Neural progenitor cell (in vitro differentiated cells): ENCODE measurements around the gene IPO9. TPM values are rescaled to one million over a fixed set of nuclear protein-coding genes. Genes with fewer than 3 reads are reported as not detected.

Experiments
- DNase-seq: peaks from one replicate; pipeline ENCODE4 v3.0.0-alpha.2; 2016; ENCODE audit warnings: low spot score
- H2AFZ ChIP-seq: fragments of 200-600 bp; sonication (generic); replicated peaks from 2 replicates; pipeline ENCODE4 v1.6.1; 2016; ENCODE audit warnings: antibody characterized with exemption
- H3F3A ChIP-seq: fragments of 200-600 bp; sonication (generic); 2 replicates; pipeline ENCODE4 v1.6.1; 2016; ENCODE audit warnings: antibody characterized with exemption, low read depth
- H3K27ac ChIP-seq: fragments of 200-600 bp; sonication (generic); 2 replicates; pipeline ENCODE4 v1.5.1; 2016; ENCODE audit warnings: mild to moderate bottlenecking
- H3K27me3 ChIP-seq: fragments of 200-600 bp; sonication (generic); 2 replicates; pipeline ENCODE4 v1.6.1; 2016; ENCODE audit warnings: mild to moderate bottlenecking, moderate library complexity
- H3K36me3 ChIP-seq: fragments of 200-600 bp; sonication (generic); 2 replicates; pipeline ENCODE4 v1.5.1; 2016
- H3K4me1 ChIP-seq: fragments of 200-600 bp; sonication (generic); 2 replicates; pipeline ENCODE4 v1.6.1; 2016; ENCODE audit warnings: mixed run types
- H3K4me2 ChIP-seq: fragments of 200-600 bp; sonication (generic); 2 replicates; pipeline ENCODE4 v1.6.1; 2016
- H3K4me3 ChIP-seq: fragments of 200-600 bp; sonication (generic); 2 replicates; pipeline ENCODE4 v1.5.1; 2016
- H3K79me2 ChIP-seq: fragments of 200-600 bp; sonication (generic); 2 replicates; pipeline ENCODE4 v1.6.1; 2016; ENCODE audit warnings: low read depth
- H3K9ac ChIP-seq: fragments of 200-600 bp; sonication (generic); 2 replicates; pipeline ENCODE4 v1.6.1; 2016
- H3K9me3 ChIP-seq: fragments of 200-600 bp; sonication (generic); 2 replicates; pipeline ENCODE4 v1.5.1; 2016; ENCODE audit warnings: low read depth
- H4K20me1 ChIP-seq: fragments of 200-600 bp; sonication (generic); 2 replicates; pipeline ENCODE4 v1.6.1; 2016; ENCODE audit warnings: low read depth
- H3K27ac Mint-ChIP-seq: 3 replicates; pipeline ENCODE4 v1.8.0; 2021; ENCODE audit warnings: mixed read lengths
- H3K27me3 Mint-ChIP-seq: 2 replicates; pipeline ENCODE4 v1.8.0; 2022; ENCODE audit warnings: low read depth, mild to moderate bottlenecking, inconsistent platforms, moderate library complexity, mixed read lengths; ENCODE audit not compliant: insufficient read depth
- H3K36me3 Mint-ChIP-seq: 3 replicates; pipeline ENCODE4 v1.8.0; 2021; ENCODE audit warnings: mixed read lengths
- H3K4me1 Mint-ChIP-seq: 3 replicates; pipeline ENCODE4 v1.8.0; 2021; ENCODE audit warnings: mixed read lengths
- H3K4me3 Mint-ChIP-seq: 3 replicates; pipeline ENCODE4 v1.8.0; 2021; ENCODE audit warnings: mild to moderate bottlenecking, moderate library complexity, mixed read lengths
- H3K9me3 Mint-ChIP-seq: 3 replicates; pipeline ENCODE4 v1.8.0; 2020; ENCODE audit warnings: mixed read lengths
- CTCF ChIP-seq: fragments of 200-600 bp; sonication (generic); IDR thresholded peaks from 2 replicates; pipeline ENCODE4 v1.5.1; 2017; ENCODE audit warnings: antibody characterized with exemption, mild to moderate bottlenecking
- EZH2 ChIP-seq: fragments of 200-600 bp; sonication (generic); IDR thresholded peaks from 2 replicates; pipeline ENCODE4 v1.6.1; 2017; ENCODE audit warnings: antibody characterized with exemption, mild to moderate bottlenecking, moderate library complexity
- EZH2phosphoT487 ChIP-seq: fragments of 200-600 bp; sonication (generic); IDR thresholded peaks from 2 replicates; pipeline ENCODE4 v1.6.1; 2017; ENCODE audit warnings: antibody characterized with exemption
- total RNA-seq: library from RNA; depleted of rRNA; stranded (reverse); fragments of >200 nt; gene quantifications from 2 replicates; pipeline ENCODE4 v1.2.3, GENCODE V29; 2015; ENCODE audit warnings: low replicate concordance

Gene IPO9
- total RNA-seq, 1 donor from 2014 or later = 63.2 TPM

GRCh38 chr1:201826830-201827229 is 2.1 kb upstream of the IPO9 start:
- DNase-seq = peak; percentile 53

GRCh38 chr1:201827321-201828216 is 1.4 kb upstream of the IPO9 start:
- H3K4me2 ChIP-seq = peak overlapping the region; percentile 44
- H3K4me1 Mint-ChIP-seq = peaks cover 42% of the 10 kb centered on the region
- H4K20me1 ChIP-seq = peaks cover 34% of the 10 kb centered on the region
- H3K27me3 Mint-ChIP-seq = peaks cover 3% of the 10 kb centered on the region
- H3K79me2 ChIP-seq = peaks cover 36% of the 10 kb centered on the region
- no peaks in the 10 kb centered on the region for H3K27me3 ChIP-seq
- peaks cover 13% of the 10 kb centered on the region for H3K36me3 Mint-ChIP-seq
- peaks cover 50% of the 10 kb centered on the region for H3F3A ChIP-seq
- TF ChIP-seq EZH2phosphoT487 = no peak
- TF ChIP-seq EZH2 = no peak
- TF ChIP-seq CTCF = no peak
- DNase-seq = no peak
- peak overlapping the region; percentile 100 for H3K4me3 Mint-ChIP-seq
- H3K9me3 Mint-ChIP-seq = no peaks in the 10 kb centered on the region
- H3K27ac ChIP-seq = no peak overlapping the region
- peaks cover 32% of the 10 kb centered on the region for H3K4me1 ChIP-seq
- no peaks in the 10 kb centered on the region for H3K9me3 ChIP-seq
- no peak overlapping the region for H3K4me3 ChIP-seq
- H3K36me3 ChIP-seq = no peaks in the 10 kb centered on the region
- peak overlapping the region; percentile 44 for H3K27ac Mint-ChIP-seq
- H2AFZ ChIP-seq = no peak overlapping the region
- H3K9ac ChIP-seq = no peak overlapping the region

More at GRCh38 chr1:201826830-201827229, 2.1 kb upstream of the IPO9 start:
- Mint-ChIP-seq H3K27me3 (peaks cover 3% of the 10 kb centered on the region), H3K36me3 (peaks cover 20% of the 10 kb centered on the region), H3K27ac (peak overlapping the region; percentile 64), H3K9me3 (no peaks in the 10 kb centered on the region), H3K4me3 (no peak overlapping the region), H3K4me1 (peaks cover 42% of the 10 kb centered on the region)
- H3K4me2 ChIP-seq = peak overlapping the region; percentile 44
- peak overlapping the region; percentile 77 for H3K27ac ChIP-seq
- peaks cover 29% of the 10 kb centered on the region for H3K79me2 ChIP-seq
- H3K9ac ChIP-seq = no peak overlapping the region
- no peaks in the 10 kb centered on the region for H3K27me3 ChIP-seq
- H4K20me1 ChIP-seq = peaks cover 27% of the 10 kb centered on the region
- H3F3A ChIP-seq = peaks cover 56% of the 10 kb centered on the region
- H3K4me3 ChIP-seq = no peak overlapping the region
- no peaks in the 10 kb centered on the region for H3K9me3 ChIP-seq
- no peak overlapping the region for H2AFZ ChIP-seq
- H3K4me1 ChIP-seq = peaks cover 32% of the 10 kb centered on the region
- TF ChIP-seq CTCF = no peak
- TF ChIP-seq EZH2 = no peak
- TF ChIP-seq EZH2phosphoT487 = no peak
- no peaks in the 10 kb centered on the region for H3K36me3 ChIP-seq

- H4K20me1 ChIP-seq = peaks cover 41% of the 10 kb centered on the region
- DNase-seq = no peak
- peak overlapping the region; percentile 100 for H3K4me3 Mint-ChIP-seq
- H3K4me3 ChIP-seq = peak overlapping the region; percentile 74
- H3K4me1 Mint-ChIP-seq = peaks cover 46% of the 10 kb centered on the region
- no peak overlapping the region for H2AFZ ChIP-seq
- H3F3A ChIP-seq = peaks cover 47% of the 10 kb centered on the region
- H3K36me3 Mint-ChIP-seq = peaks cover 7% of the 10 kb centered on the region
- peak overlapping the region; percentile 37 for H3K4me2 ChIP-seq
- no peak for TF ChIP-seq EZH2
- TF ChIP-seq CTCF = no peak
- TF ChIP-seq EZH2phosphoT487 = no peak
- H3K79me2 ChIP-seq = peaks cover 43% of the 10 kb centered on the region
- no peaks in the 10 kb centered on the region for H3K9me3 ChIP-seq
- peaks cover 3% of the 10 kb centered on the region for H3K27me3 Mint-ChIP-seq
- H3K36me3 ChIP-seq = no peaks in the 10 kb centered on the region
- H3K9me3 Mint-ChIP-seq = no peaks in the 10 kb centered on the region
- H3K27ac Mint-ChIP-seq = peak overlapping the region; percentile 92
- H3K27ac ChIP-seq = no peak overlapping the region
- H3K27me3 ChIP-seq = no peaks in the 10 kb centered on the region
- peaks cover 32% of the 10 kb centered on the region for H3K4me1 ChIP-seq
- H3K9ac ChIP-seq = no peak overlapping the region
Measured at GRCh38 chr1:201828217-201828819, 639 bp upstream of the IPO9 start.
